Liver (tissue), 3 donors: ENCODE results near the gene TNF.

Experiments used
- GABPA ChIP-seq, 2 donors: IDR thresholded peaks in 1 of 2; conservative IDR thresholded peaks in 1 of 2; 2 replicates each; pipeline ENCODE4 v1.6.1; 2016; ENCODE audit warnings: antibody characterized with exemption in 2 of 2, mild to moderate bottlenecking in 1 of 2, moderate library complexity in 1 of 2
- HNF4A ChIP-seq, 2 donors: conservative IDR thresholded peaks; 2 replicates each; pipeline ENCODE4 v1.6.1; 2016; ENCODE audit warnings: antibody characterized with exemption in 2 of 2, mild to moderate bottlenecking in 2 of 2
- HNF4G ChIP-seq: IDR thresholded peaks from 2 replicates; pipeline ENCODE4 v1.6.1; 2016; ENCODE audit warnings: antibody characterized with exemption
- JUND ChIP-seq, 2 donors: IDR thresholded peaks; 2 replicates each; pipeline ENCODE4 v1.6.1; 2016; ENCODE audit warnings: antibody characterized with exemption in 2 of 2
- NR2F2 ChIP-seq: IDR thresholded peaks from 2 replicates; pipeline ENCODE4 v1.6.1; 2016; ENCODE audit warnings: antibody characterized with exemption
- RAD21 ChIP-seq, 2 donors: IDR thresholded peaks; 2 replicates each; pipeline ENCODE4 v1.6.1; 2016; ENCODE audit warnings: antibody characterized with exemption in 2 of 2, mild to moderate bottlenecking in 2 of 2
- RXRA ChIP-seq, 2 donors: IDR thresholded peaks; 2 replicates each; pipeline ENCODE4 v1.6.1; 2017 to 2018; ENCODE audit warnings: antibody characterized with exemption in 2 of 2, mild to moderate bottlenecking in 1 of 2
- TAF1 ChIP-seq: conservative IDR thresholded peaks from 2 replicates; pipeline ENCODE4 v1.6.1; 2016; ENCODE audit warnings: antibody characterized with exemption, mild to moderate bottlenecking
- YY1 ChIP-seq: IDR thresholded peaks from 2 replicates; pipeline ENCODE4 v1.6.1; 2016; ENCODE audit warnings: antibody characterized with exemption, mild to moderate bottlenecking
- TF ChIP-seq, protein P1 (sequence below): fragments of 150-350 bp; IDR thresholded peaks from 2 replicates; pipeline ENCODE4 v1.5.1; 2017; ENCODE audit warnings: improper control_type of control experiment, low read depth, low read length; ENCODE audit not compliant: missing input control
- TF ChIP-seq, protein P2 (sequence below): IDR thresholded peaks from 2 replicates; pipeline ENCODE4 v1.6.1; 2016; ENCODE audit warnings: antibody characterized with exemption, mild to moderate bottlenecking
- TF ChIP-seq, protein P3 (sequence below): IDR thresholded peaks from 2 replicates; pipeline ENCODE4 v1.6.1; 2016; ENCODE audit warnings: antibody characterized with exemption
- donor health status: healthy.
- donor health status: healthy.

DNA sequence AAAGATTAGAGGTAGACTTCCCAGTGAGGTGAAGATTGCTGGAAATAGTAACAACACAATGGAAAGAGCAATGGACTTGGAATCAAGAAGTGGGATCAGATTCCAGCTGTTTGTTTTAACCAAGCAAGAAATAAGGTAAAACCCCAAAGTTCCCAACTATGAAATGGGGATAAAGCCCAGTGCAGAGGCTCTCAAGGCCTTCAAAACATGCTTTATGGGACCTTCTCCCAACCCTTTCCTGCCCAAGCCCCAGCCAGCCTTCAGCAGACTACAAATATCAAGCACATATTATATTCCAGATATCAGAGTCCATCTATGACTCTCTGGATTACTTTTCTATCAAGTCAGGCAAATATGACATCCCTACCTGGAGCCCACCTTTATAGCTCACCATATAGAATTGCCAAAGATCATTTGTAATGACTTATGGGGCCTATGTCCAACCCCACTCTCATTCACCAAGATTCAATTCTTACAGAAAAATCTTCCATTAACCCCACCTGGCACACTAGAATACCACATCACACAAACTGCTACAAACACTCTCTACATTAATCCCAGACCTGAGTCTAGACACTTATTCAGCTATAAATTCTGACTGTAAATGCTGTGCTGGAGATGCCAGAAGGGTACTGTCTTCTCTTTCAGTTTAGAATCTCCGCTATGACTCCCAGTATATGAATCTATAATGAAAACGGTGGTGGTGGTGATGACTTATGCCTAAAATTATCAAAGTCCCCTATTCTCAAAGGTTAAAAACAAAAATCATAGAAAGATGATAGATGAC lies 39.6 kb upstream of the TNF start:
- TF ChIP-seq, protein P1, sequence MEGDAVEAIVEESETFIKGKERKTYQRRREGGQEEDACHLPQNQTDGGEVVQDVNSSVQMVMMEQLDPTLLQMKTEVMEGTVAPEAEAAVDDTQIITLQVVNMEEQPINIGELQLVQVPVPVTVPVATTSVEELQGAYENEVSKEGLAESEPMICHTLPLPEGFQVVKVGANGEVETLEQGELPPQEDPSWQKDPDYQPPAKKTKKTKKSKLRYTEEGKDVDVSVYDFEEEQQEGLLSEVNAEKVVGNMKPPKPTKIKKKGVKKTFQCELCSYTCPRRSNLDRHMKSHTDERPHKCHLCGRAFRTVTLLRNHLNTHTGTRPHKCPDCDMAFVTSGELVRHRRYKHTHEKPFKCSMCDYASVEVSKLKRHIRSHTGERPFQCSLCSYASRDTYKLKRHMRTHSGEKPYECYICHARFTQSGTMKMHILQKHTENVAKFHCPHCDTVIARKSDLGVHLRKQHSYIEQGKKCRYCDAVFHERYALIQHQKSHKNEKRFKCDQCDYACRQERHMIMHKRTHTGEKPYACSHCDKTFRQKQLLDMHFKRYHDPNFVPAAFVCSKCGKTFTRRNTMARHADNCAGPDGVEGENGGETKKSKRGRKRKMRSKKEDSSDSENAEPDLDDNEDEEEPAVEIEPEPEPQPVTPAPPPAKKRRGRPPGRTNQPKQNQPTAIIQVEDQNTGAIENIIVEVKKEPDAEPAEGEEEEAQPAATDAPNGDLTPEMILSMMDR = no peak
- TF ChIP-seq NR2F2 = no peak
- no peak for TF ChIP-seq YY1
- TF ChIP-seq RXRA (IDR thresholded peaks at IDR 0.05) = no peak
- TF ChIP-seq, protein P2, sequence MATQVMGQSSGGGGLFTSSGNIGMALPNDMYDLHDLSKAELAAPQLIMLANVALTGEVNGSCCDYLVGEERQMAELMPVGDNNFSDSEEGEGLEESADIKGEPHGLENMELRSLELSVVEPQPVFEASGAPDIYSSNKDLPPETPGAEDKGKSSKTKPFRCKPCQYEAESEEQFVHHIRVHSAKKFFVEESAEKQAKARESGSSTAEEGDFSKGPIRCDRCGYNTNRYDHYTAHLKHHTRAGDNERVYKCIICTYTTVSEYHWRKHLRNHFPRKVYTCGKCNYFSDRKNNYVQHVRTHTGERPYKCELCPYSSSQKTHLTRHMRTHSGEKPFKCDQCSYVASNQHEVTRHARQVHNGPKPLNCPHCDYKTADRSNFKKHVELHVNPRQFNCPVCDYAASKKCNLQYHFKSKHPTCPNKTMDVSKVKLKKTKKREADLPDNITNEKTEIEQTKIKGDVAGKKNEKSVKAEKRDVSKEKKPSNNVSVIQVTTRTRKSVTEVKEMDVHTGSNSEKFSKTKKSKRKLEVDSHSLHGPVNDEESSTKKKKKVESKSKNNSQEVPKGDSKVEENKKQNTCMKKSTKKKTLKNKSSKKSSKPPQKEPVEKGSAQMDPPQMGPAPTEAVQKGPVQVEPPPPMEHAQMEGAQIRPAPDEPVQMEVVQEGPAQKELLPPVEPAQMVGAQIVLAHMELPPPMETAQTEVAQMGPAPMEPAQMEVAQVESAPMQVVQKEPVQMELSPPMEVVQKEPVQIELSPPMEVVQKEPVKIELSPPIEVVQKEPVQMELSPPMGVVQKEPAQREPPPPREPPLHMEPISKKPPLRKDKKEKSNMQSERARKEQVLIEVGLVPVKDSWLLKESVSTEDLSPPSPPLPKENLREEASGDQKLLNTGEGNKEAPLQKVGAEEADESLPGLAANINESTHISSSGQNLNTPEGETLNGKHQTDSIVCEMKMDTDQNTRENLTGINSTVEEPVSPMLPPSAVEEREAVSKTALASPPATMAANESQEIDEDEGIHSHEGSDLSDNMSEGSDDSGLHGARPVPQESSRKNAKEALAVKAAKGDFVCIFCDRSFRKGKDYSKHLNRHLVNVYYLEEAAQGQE = no peak
- TF ChIP-seq TAF1 = no peak
- TF ChIP-seq HNF4A (conservative IDR thresholded peaks at IDR 0.05) = no peak
- TF ChIP-seq GABPA (IDR thresholded peaks at IDR 0.05 in 1 of 2, conservative IDR thresholded peaks at IDR 0.05 in 1 of 2) = no peak
- TF ChIP-seq, protein P3, sequence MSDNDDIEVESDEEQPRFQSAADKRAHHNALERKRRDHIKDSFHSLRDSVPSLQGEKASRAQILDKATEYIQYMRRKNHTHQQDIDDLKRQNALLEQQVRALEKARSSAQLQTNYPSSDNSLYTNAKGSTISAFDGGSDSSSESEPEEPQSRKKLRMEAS = no peak
- no peak for TF ChIP-seq JUND (IDR thresholded peaks at IDR 0.05)
- no peak for TF ChIP-seq RAD21 (IDR thresholded peaks at IDR 0.05)
- no peak for TF ChIP-seq HNF4G
